Activated gamma-delta T cell treated with Interleukin-2 at 50 U/mL for 16 hours (primary cell): ENCODE measurements around the gene MMEL1.

Source experiments
- DNase-seq: peaks from one replicate; pipeline ENCODE4 v3.0.0-alpha.2; 2020

Gene MMEL1

DNA sequence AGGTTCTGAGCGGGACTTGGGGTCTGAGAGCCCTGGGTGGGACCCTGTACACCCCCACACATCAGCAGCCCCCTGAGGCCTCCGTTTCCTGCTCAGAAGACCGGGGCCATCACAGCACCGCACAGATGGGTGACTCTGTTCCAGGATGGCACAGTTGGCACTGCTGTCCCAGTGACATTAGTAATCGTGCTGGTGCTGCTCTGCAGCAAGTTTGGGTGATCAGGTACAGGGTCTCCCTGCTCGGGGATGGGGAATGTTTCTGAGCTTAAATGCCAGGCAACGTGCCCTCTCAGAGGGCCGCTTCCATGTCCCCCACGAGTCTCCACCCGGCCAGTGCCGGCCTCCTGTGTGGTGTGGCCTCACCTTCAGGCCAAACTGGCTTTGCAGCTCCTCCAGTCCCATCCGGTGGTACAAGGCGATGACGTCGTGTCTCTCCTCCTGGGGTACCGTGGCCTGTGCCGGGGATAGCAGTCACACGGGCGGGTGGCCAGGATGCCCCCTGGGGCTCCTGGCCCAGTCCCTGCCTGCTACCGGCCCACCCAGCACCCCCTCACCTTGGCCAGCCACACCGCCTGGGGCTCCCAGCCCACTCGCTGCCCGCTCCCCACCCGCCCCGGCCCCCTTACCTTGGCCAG, 29.2 kb downstream of the MMEL1 start:
- no peak for DNase-seq

DNA sequence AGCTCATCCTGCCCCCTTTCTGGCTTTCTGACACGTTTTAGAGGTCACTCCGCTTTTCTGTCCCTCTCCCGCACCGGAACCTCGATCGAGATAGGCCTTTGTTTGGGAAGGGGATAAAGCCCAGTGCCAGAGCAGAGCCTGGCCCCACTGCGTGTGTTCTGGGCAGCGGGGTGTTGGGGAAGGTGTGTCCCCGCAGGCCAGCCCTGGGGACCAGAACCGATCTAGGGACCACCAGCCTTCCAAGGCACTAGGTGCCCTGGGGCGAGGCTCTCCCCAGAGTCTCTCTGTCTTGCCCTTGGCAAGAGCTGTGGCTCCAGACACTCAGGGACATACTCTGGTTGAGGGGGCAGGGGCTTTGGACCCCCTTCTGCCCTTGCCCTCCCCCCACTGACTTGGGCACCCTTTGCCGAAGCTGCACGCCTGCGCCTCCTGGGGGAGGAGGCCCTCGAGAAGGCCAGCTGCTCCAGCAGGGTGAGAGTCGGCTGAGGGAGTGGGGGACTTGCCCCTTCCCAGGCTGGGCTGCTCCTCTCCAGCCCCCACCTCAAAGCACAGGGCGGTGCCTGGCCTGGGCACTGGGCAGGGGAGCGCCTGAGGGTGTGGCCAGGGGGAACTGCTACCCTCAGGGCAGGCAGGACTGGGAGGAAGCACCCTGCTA, 29.8 kb downstream of the MMEL1 start:
- DNase-seq = no peak

- DNase-seq = no peak
These were observed 30.4 kb downstream of the MMEL1 start for GRCh38 chr1:2602311-2602835.

- no peak for DNase-seq
These were observed 31.0 kb downstream of the MMEL1 start for GRCh38 chr1:2601721-2602303.

DNA sequence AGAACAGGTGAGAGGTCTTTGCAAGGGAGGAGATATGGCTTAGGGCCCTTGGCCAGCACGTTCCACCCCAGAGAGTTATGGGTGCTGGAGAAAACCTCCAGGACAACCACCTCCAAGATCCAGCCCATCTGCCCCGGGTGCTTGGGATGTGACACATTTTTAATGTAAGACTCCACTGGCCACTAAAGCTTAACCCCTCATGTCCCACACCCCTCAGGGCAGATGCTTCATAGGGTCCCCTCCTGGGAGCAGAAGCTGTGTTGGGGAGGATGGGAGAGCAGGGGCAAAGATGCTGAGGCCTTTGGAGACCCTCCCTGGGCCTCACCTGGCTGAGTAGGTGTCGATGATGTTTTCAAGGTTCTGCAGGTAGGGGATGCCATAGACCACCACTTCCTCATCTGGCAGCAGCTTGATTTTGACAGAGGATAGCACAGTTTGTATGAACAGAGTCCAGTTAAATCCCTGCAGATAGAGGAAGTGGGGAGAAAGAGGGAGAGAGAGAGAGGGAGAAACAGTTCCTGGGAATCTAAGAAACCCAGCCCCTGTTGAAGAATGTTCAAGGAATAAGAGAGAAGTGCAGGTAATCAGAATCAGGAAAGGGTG, 34.4 kb downstream of the MMEL1 start:
- DNase-seq = no peak

DNA sequence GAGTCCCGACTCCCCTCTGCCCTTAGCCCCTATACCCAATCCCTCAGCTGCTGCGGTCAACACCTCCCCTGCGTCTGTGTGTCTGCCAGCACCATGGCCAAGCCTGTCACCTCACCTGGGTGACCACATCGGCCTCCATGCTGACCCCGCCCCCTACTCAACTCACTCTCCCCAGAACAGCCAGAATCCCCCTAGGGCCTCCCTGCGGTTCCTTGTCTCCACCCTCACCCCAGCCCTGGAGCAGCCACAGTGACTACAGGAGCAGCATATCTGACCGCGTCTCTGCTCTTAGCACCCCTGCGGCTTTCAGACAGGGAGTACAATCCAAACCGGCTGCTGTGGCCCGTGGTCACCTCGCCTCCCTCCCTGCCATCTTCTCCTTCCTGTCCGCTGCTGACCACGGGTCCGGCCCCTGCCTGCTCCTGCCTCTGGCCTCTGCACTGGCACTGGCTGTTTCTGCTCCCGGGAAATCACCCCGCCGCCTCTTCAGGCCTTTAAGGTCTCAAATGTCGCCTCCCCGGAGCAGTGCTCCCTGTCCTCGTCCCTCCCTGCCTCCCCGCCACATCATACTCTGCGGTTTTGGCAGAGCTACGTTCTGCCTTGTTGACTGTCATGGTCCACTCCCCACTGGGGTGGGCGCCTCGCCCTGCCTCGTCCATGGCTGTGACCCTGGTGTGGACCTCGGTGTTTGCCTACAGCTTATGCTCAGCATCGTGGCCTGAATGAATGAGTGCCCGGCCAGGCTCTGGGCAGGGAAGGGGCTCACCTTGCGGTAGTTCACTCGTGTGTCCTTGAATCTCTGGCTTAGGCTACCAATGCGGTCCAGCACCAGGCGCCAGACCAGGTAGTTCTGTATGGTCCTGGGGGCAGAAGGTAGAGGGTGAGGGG, 35.1 kb downstream of the MMEL1 start:
- no peak for DNase-seq

DNA sequence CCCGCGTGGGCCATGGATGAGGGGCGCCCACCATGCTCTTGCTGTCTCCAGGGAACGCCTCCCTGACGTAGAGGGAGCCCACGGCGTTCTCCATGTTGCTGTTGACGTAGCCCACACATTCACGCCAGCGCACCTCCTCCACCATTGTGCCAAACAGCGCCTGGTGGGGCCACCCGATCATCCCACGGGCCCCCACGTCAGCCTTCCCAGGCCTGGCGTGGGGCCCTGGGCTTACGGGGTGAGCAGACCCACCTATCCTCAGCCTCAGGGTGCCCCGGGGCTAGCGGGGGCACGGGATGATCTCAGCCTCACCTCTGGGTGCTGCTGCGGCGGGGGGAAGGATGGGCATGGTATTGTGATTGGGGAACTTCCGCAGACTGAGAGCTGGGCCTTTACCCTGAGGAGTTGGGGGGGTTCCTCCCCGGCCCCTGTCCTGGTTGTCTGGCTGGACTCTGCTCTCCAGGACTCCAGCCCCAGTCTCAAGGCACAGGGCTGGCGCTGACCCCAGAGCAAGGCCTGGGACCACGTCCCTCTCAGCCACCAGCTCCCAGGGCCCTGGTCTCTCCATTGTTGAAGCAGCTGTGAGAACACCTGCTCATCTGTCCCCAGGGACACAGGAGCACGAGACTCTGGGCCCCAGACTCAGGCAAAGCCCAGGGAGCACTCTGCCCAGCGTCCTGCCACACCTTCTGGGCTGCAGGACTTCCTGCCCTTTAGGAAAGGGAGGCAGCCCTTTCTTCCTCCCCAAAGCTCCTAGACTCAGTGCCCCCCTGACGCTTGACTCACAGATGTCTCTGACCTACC, 36.1 kb downstream of the MMEL1 start:
- DNase-seq = no peak

- no peak for DNase-seq
These were observed 36.8 kb downstream of the MMEL1 start for GRCh38 chr1:2595812-2596529.

- DNase-seq = no peak
These were observed 37.5 kb downstream of the MMEL1 start for GRCh38 chr1:2595261-2595811.

DNA sequence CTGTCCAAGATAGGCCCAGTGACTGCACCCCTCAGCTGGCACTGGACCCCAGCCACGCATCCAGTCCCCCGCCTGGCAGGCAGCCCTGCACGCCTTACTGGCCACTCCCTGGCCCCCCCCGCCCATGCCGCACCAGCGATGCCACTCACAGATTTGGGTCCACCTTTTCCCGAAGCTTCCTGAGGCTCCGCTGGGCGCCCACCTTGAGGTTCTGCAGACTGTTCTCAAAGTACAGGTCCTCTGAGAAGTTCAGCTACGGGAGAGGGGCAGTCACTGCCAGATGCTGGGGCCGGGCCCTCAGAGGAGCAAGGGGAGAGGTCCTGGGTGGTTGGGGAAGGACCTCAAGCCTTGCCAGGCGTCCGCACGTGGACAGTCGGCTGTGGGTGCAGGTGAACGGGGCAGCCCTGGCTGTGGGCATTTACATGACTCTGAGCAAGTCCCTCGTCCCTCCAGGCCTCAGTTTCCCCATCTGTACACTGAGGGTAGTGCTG, 38.1 kb downstream of the MMEL1 start:
- no peak for DNase-seq

GRCh38 chr1:2594001-2594640, 38.7 kb downstream of the MMEL1 start:
- no peak for DNase-seq

DNA sequence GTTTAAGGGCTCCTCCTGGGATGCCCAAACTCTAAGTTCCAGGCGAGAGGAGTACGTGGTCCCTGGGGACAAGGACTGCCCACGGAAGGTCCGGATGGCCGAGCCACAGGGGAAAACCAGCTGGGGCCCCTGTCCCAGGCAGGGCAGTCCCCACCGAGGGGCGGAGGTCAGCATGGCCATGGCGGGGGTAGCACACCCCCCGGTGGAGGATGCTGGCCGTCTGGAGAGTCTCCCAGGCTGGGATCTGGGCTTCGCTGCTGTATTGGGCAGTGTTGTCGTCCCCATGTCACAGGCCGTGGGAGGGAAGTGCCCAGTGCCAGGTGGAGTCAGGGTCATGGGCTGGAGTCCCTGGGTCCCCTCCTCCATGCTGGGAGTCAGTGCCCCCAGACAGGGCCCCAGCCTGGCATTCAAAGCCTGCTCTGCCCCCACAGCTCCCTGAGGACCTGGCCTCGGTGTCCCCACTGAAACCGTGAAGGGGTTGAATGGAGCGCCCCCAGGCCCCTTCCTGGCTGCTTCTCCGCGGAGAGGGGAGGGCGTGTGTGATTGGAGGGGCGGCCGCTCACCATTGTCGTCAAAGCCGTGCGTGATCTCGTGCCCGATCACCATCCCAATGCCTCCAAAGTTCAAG, 39.5 kb downstream of the MMEL1 start:
- no peak for DNase-seq

DNA sequence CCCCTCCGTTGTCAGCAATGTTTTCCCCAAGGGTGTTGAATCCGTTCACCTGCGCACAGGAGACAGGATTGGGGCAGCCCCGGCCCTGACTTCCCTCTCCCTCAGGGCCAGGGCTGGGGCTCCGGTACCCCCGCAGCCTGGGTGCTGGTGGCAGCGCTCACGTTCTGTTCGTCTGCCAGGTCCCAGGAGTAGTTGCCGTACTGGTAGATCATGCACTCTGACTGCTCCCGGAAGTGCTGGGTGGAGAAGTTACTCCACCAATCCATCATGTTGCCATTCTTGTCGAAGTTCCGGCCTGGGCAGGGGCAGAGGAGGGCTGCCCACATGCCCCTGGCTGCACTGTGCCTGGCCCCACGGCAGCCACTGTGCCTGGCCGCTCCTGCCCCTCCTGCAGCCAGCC, 40.1 kb downstream of the MMEL1 start:
- no peak for DNase-seq

GRCh38 chr1:2591581-2592261, 41.1 kb downstream of the MMEL1 start:
- DNase-seq = no peak

DNA sequence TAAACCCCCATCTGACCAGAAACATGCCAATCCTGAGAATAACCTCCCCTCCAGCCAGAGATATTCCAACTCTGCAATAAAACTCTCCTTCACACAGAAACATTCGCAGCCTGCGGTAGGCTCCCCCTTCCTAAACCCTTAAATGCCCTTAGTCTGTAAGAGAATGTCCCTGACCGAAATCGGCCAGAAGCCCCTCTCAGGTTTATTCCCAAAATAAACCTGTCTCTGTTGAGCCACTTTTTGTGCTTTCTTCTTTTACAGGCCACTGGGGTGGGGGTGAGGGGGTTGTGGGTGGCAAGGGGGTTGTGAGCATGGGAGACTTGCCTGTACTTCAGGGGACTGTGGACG, 41.6 kb downstream of the MMEL1 start:
- no peak for DNase-seq

GRCh38 chr1:2590233-2591141, 42.3 kb downstream of the MMEL1 start:
- no peak for DNase-seq

DNA sequence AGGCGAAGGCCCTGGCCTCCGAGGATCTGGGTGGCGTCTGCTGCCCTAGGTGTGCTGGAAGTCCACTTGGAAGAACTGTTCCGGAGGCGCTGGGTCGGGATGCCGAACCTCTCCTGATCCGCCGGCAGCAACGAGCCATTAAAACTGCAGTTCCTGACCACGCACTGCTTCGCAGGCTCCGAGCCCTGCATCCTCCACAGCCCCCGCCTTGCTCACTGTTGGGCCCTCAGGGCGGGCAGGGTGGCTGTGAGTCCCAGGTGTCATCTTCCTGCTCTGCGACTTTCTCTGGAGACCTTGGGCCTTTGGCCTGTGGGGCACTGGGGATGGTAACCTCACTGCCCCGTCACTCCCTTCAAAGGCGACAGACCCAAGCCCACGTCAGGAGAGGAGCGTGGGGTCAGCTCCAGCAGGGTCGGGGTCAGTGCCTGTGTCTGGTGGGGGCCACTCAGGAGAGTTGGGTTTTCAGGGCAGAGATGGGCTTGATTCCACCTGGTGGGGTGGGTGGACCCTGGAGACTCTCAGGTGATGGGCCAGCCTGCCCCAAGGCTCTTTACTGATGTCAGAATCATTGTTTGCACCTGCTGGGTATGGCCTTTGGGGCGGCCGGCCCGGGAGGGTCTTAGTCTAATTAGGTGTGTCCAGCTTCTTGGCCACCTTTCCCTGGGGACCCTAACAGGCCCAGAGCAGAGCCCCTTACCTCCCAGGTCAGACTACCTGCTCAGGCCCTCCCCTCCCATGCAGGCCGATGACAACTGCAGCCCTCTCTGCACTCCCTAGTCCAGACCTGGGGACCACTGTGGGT, 43.2 kb downstream of the MMEL1 start:
- DNase-seq = no peak
